HG02840 (cell line): Measurements from ENCODE around the gene NUP188.

Source experiments
- ATAC-seq: cut with Tn5 transposase; IDR thresholded peaks from one replicate; pipeline ENCODE4 v1.9.1; 2021; ENCODE audit warnings: mild to moderate bottlenecking, moderate library complexity, moderate number of reproducible peaks; ENCODE audit not compliant: unreplicated experiment, low FRiP score

Gene NUP188

DNA sequence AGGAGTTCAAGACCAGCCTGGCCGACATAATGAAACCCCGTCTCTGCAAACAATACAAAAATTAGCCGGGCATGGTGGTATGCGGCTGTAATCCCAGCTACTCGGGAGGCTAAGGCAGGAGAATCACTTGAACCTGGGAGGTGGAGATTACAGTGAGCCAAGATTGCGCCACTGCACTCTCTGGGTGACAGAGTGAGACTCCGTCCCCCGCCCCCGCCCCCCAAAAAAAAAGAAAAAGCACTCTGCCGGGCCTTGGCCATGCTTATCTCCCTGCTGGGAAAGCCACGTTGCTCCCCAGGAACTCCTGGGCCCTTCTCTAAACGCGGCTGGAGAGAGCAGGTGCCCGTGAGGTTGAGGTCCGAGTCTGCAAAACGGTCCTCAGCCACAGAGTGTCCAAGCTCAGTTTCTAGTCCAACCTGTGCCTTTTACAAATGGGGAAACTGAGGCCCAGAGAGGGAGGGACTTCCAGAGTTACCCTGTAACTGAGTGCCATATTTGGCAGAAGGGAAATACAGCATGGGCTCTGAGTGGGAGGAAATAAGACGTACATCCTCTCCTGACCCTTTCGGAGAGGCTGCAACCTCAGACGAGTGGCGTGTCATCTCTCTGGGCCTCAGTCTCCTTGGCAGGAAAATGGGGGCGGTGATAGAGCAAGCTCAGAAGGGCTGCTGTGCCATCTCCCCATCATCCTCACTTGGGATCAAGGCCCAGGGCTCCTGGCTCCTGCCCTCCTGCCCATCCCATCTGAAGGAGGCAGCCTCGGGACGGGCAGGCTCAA is 33.3 kb upstream of the NUP188 start:
- no peak for ATAC-seq

DNA sequence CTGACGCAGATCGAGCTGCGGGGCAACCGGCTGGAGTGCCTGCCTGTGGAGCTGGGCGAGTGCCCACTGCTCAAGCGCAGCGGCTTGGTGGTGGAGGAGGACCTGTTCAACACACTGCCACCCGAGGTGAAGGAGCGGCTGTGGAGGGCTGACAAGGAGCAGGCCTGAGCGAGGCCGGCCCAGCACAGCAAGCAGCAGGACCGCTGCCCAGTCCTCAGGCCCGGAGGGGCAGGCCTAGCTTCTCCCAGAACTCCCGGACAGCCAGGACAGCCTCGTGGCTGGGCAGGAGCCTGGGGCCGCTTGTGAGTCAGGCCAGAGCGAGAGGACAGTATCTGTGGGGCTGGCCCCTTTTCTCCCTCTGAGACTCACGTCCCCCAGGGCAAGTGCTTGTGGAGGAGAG is 31.3 kb upstream of the NUP188 start:
- no peak for ATAC-seq

GRCh38 chr9:128916745-128917144 is 30.8 kb upstream of the NUP188 start:
- ATAC-seq: no peak

DNA sequence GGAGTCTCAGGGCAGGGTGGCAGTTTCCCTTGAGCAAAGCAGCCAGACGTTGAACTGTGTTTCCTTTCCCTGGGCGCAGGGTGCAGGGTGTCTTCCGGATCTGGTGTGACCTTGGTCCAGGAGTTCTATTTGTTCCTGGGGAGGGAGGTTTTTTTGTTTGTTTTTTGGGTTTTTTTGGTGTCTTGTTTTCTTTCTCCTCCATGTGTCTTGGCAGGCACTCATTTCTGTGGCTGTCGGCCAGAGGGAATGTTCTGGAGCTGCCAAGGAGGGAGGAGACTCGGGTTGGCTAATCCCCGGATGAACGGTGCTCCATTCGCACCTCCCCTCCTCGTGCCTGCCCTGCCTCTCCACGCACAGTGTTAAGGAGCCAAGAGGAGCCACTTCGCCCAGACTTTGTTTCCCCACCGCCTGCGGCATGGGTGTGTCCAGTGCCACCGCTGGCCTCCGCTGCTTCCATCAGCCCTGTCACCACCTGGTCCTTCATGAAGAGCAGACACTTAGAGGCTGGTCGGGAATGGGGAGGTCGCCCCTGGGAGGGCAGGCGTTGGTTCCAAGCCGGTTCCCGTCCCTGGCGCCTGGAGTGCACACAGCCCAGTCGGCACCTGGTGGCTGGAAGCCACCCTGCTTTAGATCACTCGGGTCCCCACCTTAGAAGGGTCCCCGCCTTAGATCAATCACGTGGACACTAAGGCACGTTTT is 30.2 kb upstream of the NUP188 start:
- no peak for ATAC-seq

DNA sequence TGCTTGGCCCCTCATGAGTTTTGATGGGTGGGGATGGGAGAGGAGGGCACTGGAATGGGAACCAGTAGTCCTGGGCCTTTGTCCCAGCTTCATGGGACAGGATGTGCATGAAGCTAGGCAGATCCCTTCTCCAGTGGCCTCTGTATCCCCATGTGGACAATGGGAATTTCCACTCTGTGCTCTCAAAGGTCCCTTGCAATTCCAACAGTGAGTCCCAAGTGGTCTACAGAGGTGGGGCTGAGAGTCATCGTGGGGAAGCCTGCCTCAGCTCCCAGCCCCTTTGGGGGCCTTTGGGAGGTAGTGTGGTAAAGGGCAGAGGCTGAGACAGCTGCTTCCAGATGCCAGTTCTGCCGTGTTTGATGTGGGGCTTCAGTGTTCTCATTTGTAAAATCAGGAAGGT is 28.6 kb upstream of the NUP188 start:
- no peak for ATAC-seq

DNA sequence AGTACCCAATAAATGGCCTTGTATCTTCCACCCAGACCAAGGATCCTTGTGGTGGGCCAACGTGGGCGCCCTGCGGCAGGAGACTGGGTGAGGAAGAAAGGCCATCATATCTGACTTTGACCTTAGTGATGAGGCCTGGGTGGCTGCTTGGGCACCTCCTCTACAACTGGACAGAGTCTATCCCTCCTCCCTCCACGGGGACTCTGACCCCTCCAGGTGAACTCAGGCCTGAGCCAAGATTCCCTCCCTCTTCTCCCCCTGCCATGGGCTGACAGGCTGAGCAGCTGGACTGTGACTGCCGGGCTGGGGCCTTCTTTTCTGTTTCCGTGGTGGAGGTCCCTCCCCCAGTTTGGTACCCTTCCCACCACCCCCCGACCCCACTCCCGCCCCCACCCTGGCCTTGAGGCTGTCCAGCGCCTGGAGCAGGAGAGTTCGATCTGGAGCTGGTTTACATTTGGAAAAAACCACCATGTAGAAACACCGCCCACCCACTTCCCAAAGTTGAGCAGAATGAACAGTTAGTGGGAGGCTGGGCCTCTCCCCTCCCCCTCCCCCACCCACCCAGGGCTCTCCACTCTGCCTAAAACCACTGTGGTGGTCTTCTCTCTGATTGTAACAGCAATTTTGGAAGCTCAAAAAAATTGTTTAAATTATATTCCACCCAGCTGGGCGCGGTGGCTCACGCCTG is 28.0 kb upstream of the NUP188 start:
- no peak for ATAC-seq

- no peak for ATAC-seq
Observed at GRCh38 chr9:128920381-128921058, 27.0 kb upstream of the NUP188 start, which contains the start of gene PHYHD1. Gene PHYHD1 (plus strand): TSS chr9:128920982. CDS start chr9:128922324, 1,342 bp downstream.

- ATAC-seq: no peak
Observed at GRCh38 chr9:128921881-128922763, 25.4 kb upstream of the NUP188 start.

GRCh38 chr9:128923493-128923883 is 24.0 kb upstream of the NUP188 start:
- no peak for ATAC-seq

GRCh38 chr9:128927731-128928411 is 19.6 kb upstream of the NUP188 start:
- ATAC-seq: no peak

DNA sequence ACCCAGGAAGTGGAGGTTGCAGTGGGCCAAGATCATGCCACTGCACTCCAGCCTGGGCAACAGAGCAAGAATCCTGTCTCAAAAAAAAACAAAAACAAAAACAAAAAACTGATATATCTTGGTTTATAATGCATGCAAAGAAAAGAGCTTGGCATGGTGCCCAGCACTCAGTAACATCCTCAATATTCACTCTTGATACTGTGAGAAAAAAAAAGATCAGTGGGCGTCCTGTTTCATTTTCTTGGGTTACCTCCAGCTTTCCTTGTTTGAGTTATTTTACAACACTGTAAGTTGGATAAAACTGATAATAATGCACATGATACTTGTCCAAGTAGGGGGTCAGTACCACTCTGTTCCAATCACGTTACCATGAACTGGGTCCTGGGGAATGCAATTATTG is 18.9 kb upstream of the NUP188 start:
- ATAC-seq: no peak

DNA sequence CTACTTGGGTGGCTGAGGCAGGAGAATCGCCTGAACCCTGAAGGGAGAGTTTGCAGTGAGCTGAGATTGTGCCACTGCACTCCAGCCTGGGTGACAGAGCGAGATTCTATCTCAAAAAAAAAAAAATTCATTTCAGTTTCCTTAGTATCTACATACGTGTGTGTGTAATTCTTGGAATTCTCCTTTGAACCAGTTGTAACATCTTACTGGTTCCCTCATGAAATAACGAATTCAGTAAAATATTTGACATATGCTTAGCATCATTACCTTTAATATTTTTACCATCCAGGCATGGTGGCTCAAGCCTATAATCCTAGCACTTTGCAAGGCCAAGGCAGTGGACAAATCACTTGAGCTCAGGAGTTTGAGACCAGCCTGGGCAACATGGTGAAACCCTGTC is 17.9 kb upstream of the NUP188 start:
- no peak for ATAC-seq

DNA sequence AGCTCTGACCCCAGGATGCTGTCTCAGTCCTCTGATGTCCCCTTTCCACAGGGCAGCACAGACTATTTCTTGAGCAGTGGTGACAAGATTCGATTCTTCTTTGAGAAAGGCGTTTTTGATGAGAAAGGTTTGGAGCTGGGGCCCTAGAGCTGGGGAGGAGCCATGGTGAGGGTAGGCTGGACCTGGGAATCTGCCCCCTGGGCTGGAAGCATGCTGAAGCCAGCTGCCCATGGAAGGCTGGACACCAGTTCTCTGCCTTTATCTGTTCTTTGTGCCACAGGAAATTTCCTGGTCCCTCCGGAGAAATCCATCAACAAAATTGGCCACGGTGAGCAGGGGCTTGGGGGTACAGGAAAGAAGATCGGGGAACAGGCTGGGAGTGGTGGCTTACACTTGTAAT is 13.8 kb upstream of the NUP188 start:
- ATAC-seq: no peak

DNA sequence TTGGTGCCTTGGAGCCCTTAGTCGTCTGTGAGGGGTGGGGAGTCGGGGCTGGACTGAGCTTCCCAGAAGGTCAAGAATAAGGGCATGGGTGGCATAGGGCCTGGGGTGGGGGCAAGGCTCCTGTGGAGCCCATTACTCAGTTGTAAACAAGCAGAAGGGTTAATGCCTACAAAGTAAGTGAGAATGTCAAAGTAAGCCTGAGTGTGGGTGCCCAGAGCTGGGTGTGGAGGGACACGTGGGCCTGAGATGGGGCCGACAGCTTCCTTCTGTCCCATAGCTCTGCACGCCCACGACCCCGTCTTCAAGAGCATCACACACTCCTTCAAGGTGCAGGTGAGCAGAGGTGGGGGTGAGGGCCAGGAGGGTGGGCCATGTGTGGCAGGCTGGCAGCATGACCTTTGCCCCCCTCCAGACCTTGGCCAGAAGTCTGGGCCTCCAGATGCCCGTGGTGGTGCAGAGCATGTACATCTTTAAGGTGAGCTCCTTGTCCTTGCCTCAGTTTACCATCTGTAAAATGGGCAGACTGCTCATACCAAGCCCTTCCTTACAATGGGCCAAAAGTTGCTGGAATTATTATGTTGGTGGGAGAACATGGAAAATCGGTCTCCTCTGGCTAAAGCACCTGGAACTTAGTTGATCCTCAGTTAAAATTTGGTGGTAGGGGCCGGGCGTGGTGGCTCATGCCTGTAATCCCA is 11.2 kb upstream of the NUP188 start:
- no peak for ATAC-seq

- ATAC-seq: no peak
Observed at GRCh38 chr9:128937310-128938165, 10.0 kb upstream of the NUP188 start.

DNA sequence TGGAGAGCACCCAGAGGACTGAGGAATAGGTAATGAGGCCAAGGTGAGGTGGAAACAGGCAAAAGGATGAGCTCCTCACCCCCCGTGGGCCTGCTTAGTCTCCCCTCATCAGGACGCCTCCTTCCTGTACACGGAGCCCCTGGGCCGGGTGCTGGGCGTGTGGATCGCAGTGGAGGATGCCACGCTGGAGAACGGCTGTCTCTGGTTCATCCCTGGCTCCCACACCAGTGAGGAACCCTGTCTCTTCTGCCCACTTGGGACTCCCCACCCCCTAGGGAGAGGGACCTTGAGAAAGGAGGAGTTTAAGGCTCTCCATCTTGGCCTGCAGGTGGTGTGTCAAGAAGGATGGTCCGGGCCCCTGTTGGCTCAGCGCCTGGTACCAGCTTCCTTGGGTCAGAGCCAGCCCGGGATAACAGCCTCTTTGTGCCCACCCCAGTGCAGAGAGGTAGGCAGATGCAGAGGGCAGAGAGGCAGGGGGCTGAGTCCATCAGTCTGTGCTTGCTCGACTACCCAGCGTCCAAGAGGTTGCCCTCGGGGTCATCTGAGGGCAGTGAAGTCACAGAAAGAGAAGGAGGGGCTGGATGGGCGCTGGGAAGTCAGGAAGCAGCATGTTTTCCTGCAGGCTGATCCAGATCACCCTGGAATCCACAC is 7.1 kb upstream of the NUP188 start:
- ATAC-seq: no peak
